ENCODE measurements around the gene KSR1.

- TF ChIP-seq PCBP1 (IDR thresholded peaks at IDR 0.05; ENCODE audit: low read depth, low read length, poor library complexity, severe bottlenecking) (no peak), PML (IDR thresholded peaks at IDR 0.05; ENCODE audit: low read length) (no peak), ZSCAN32 (CRISPR knock-in tag; IDR thresholded peaks at IDR 0.05) (no peak), CTCF (IDR thresholded peaks at IDR 0.05 in 2 of 3, conservative IDR thresholded peaks at IDR 0.05 in 1 of 3; ENCODE audit: insufficient read depth in 2 of 3, low read depth in 1 of 3, low read length in 3 of 3) (no peak), CBX5 (IDR thresholded peaks at IDR 0.05; ENCODE audit: borderline replicate concordance, low read depth) (no peak), BRF1 (IDR thresholded peaks at IDR 0.05; ENCODE audit: borderline replicate concordance, extremely low read depth, insufficient read length) (no peak), ZNF512 (tag; IDR thresholded peaks at IDR 0.05) (no peak), RBM39 (optimal IDR thresholded peaks at IDR 0.05; ENCODE audit: low read depth, low read length) (no peak), NR2C2 (CRISPR knock-in tag; IDR thresholded peaks at IDR 0.05) (no peak), NR2C2 (tag; IDR thresholded peaks at IDR 0.05) (no peak), FOSL1 (tag; conservative IDR thresholded peaks at IDR 0.05) (no peak), MEIS2 (IDR thresholded peaks at IDR 0.05; ENCODE audit: partially characterized antibody) (no peak), ELF4 (CRISPR knock-in tag; IDR thresholded peaks at IDR 0.05) (no peak), LARP7 (IDR thresholded peaks at IDR 0.05) (no peak), POLR2A (conservative IDR thresholded peaks at IDR 0.05) (no peak)
Observed at GRCh38 chr17:27627514-27627913, 171.3 kb downstream of the KSR1 start.
